Activated CD4-positive, alpha-beta T cell treated with anti-CD3 and anti-CD28 coated beads, Interleukin-2, amount 50 U/mL, for 48 hours (primary cell): ENCODE data around the gene GGPS1.
"Not testable (repeated sequence)": the region's sequence is repeated elsewhere in the genome, so short reads cannot be mapped to it uniquely, and the experiment has no call there.

ENCODE experiments used
- DNase-seq, 2 experiments: peaks; one replicate each; pipeline ENCODE4 v3.0.0-alpha.2; 2020

The GGPS1 gene

DNA sequence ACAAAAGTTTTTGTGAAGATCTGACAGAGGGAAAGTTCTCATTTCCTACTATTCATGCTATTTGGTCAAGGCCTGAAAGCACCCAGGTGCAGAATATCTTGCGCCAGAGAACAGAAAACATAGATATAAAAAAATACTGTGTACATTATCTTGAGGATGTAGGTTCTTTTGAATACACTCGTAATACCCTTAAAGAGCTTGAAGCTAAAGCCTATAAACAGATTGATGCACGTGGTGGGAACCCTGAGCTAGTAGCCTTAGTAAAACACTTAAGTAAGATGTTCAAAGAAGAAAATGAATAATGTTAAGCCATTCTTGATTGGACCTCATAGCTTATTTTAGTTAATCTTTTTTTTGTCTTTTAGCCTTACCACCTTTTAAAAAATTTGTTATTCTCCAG, 14.1 kb downstream of the GGPS1 start:
- DNase-seq: no peak

GRCh38 chr1:235343726-235344125, 15.4 kb downstream of the GGPS1 start:
- DNase-seq: no peak

DNA sequence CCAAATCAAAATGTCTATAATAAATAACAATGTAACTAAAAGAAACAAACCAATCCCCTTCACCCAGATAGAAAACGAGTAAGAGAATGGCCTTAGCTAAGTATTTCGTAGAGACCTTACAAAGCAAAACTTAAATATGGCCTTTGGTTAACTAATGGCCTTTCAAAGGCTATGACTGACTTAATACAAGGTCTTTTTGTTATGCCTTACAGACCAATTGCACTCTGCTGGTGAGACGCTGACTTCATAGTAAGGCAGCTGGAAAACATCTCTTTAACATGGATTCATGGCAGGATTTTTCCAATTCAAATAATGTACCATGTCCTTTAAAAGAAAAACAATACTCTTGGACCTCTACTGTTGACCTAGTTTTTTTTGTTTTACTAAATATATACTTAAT, 23.1 kb downstream of the GGPS1 start:
- DNase-seq: no peak

DNA sequence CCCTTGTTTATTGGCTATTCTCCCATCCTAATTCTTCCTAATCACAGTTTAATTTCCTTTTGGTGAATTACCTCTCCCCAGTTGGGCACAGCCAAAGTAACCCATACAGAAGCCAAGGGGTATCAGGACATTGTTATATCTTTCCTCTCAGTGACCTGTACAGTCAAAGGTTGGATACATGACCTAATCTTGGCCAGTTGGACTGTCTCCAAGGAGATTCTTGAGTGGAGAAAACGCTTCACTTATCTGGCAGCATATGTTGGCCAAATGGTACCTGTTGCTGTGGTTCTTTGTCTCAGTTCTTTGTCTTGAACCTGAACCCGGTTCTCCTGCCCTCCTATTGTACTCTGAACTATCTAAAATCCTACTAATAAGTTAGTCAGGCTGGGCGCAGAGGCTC, 23.5 kb downstream of the GGPS1 start:
- no peak for DNase-seq

DNA sequence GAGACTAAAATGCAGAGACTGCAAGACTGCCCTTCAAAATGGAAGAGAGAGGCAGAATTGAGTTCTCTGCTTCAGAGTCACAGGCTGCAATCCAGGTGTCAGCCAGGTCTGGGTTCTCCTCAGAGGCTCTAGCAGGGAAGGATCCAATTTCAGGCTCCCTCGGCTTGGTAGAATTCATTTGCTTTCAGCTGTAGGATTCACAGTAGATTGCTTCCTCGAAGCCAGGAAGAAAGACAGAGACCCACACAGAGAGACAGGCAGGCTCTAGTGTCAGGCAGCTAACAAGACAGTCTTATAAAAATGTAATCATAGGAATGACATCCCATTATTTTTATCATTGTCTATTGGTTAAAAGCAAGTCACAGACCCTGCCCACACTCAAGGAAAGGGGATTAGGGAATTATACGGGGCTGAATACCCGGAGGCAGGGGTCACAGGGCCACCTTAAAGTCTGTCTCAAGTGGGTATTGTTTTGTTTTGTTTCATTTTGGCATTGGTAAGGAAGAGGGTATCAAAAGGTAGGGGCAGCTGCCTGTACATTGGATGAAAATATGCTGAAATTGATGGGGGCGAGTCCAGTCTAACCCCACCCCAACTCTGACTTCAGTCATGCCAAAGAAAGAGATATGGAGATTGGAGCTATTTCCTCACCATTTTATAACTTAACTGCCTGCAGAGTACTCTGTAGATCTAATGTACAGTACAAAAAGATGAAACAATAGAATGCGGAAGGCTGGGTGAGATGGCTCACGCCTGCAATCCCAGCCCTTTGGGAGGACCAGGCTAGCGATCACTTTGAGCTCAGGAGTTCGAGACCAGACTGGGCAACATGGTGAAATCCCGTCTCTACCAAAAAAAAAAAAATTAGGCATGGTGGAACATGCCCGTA, 29.4 kb downstream of the GGPS1 start:
- DNase-seq: no peak

DNA sequence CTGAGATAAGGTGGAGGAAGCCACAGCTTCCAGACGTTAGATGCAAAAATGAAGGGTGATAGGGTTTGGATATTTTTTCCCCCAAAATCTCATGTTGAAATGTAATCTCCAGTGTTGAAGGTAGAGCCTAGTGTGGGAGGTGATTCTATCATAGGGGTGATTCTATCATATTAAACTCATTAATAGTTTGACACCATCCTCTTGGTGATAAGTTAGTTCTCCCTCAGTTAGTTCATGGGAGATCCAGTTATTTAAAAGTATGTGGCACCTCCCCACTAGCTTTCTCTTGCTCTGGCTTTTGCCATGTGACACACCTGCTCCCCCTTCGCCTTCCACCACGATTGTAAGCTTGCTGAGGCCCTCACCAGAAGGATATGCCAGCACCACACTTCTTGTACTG, 30.5 kb downstream of the GGPS1 start:
- no peak for DNase-seq

GRCh38 chr1:235364189-235364588, 35.8 kb downstream of the GGPS1 start:
- DNase-seq: not testable (repeated sequence)

GRCh38 chr1:235366286-235366685, 37.9 kb downstream of the GGPS1 start:
- DNase-seq: peak; percentile 36 to 55

- DNase-seq: peak; percentile 94 to 96
Observed at GRCh38 chr1:235367000-235367908, 38.9 kb downstream of the GGPS1 start, which contains the start of gene TBCE. TSS of gene TBCE (plus strand) at chr1:235367427. CDS start at chr1:235380050, 12,623 bp downstream.

GRCh38 chr1:235368428-235368827, 40.1 kb downstream of the GGPS1 start:
- DNase-seq: no peak

GRCh38 chr1:235369802-235370201, 41.4 kb downstream of the GGPS1 start:
- no peak for DNase-seq

DNA sequence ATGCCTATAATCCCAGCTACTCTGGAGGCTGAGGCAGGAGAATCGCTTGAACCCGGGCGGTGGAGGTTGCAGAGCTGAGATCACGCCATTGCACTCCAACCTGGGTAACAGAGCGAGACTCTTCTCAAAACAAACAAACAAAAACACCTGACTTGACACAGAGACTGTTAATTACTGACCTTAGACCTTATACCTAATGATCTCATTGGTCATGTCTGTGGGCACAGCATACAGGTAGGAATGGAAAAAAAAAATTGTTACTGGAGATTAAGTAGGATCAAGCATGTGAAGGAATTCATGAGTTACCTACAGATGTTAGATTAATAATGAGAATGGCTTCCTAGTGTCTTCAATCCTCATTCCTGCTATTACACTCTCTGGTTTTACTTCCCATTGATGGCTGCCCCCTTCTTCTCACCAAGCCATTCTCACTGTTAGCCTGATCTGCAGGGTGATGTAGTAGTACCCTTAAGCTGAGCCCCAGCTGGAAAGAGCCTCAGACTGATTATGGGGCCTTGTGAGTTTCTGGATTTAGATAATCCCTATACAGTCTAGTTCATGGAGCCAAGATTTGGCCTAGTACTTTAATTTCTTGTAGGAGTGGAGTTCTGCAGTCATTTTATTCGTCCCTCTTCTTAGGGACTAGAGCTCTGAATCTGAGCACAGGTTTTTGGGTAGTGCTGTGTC, 47.7 kb downstream of the GGPS1 start:
- no peak for DNase-seq

GRCh38 chr1:235378134-235378735, 49.9 kb downstream of the GGPS1 start:
- not testable (repeated sequence) for DNase-seq

DNA sequence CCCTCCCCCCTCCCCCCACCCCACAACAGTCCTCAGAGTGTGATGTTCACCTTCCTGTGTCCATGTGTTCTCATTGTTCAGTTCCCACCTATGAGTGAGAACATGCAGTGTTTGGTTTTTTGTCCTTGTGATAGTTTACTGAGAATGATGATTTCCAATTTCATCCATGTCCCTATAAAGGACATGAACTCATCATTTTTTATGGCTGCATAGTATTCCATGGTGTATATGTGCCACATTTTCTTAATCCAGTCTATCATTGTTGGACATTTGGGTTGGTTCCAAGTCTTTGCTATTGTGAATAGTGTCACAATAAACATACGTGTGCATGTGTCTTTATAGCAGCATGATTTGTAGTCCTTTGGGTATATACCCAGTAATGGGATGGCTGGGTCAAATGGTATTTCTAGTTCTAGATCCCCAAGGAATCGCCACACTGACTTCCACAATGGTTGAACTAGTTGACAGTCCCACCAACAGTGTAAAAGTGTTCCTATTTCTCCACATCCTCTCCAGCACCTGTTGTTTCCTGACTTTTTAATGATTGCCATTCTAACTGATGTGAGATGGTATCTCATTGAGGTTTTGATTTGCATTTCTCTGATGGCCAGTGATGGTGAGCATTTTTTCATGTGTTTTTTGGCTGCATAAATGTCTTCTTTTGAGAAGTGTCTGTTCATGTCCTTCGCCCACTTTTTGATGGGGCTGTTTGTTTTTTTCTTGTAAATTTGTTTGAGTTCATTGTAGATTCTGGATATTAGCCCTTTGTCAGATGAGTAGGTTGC, 53.8 kb downstream of the GGPS1 start:
- DNase-seq: not testable (repeated sequence)

GRCh38 chr1:235385633-235386032, 57.3 kb downstream of the GGPS1 start:
- not testable (repeated sequence) for DNase-seq

- DNase-seq: no peak
Observed at GRCh38 chr1:235391874-235392273, 63.5 kb downstream of the GGPS1 start.
